Omental fat pad (tissue), 4 donors: ENCODE results near the gene SLC25A36. TPM values are rescaled to one million over a fixed set of nuclear protein-coding genes. Genes with fewer than 3 reads are reported as not detected.
"Not testable (repeated sequence)": the region's sequence is repeated elsewhere in the genome, so short reads cannot be mapped to it uniquely, and the experiment has no call there.

ENCODE experiments used
- ATAC-seq: fragments of 150-250 bp; one replicate; pipeline ENCODE4 v1.9.1; 2016; ENCODE audit warnings: mild to moderate bottlenecking, moderate library complexity; ENCODE audit not compliant: low FRiP score
- DNase-seq: peaks from one replicate; pipeline ENCODE4 v3.0.0-alpha.2; 2019; ENCODE audit warnings: low spot score
- total RNA-seq, 4 donors: library from RNA; depleted of rRNA; stranded (reverse); fragments of >200 nt; gene quantifications; one replicate each; pipeline ENCODE4 v1.1.0, GENCODE V29; 2016
- TF ChIP-seq, protein P1 (sequence below), 3 donors: fragments of 450-650 bp; IDR thresholded peaks; one replicate each; pipeline ENCODE4 v1.5.1; 2016 to 2017; ENCODE audit warnings: antibody characterized with exemption in 3 of 3, mild to moderate bottlenecking in 3 of 3, moderate library complexity in 2 of 3

Gene SLC25A36
- total RNA-seq, 4 donors from 2014 or later = 50.9 to 77.9 (median 55.4) TPM

DNA sequence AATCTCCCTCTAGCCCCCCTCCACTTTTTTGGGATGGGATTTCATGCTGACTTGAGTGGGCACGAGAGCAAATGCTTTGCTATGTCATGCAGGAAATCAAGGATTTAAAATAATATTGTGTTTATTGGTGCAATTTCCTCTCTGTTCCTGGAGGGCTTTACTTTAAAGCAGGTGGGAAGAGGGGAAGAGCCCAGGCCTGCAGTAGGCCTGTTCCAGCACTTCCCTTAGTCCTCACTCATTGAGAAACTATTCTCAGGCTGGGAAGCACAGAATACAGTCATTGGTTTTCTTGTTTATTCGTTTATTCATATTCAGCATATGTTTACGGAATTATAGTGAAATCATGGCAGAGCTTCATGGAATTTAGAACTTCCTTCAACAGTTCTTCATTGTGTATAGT, 67.9 kb downstream of the SLC25A36 start:
- no peak for ATAC-seq
- TF ChIP-seq, protein P1, sequence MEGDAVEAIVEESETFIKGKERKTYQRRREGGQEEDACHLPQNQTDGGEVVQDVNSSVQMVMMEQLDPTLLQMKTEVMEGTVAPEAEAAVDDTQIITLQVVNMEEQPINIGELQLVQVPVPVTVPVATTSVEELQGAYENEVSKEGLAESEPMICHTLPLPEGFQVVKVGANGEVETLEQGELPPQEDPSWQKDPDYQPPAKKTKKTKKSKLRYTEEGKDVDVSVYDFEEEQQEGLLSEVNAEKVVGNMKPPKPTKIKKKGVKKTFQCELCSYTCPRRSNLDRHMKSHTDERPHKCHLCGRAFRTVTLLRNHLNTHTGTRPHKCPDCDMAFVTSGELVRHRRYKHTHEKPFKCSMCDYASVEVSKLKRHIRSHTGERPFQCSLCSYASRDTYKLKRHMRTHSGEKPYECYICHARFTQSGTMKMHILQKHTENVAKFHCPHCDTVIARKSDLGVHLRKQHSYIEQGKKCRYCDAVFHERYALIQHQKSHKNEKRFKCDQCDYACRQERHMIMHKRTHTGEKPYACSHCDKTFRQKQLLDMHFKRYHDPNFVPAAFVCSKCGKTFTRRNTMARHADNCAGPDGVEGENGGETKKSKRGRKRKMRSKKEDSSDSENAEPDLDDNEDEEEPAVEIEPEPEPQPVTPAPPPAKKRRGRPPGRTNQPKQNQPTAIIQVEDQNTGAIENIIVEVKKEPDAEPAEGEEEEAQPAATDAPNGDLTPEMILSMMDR (IDR thresholded peaks at IDR 0.05) = no peak
- DNase-seq = no peak

DNA sequence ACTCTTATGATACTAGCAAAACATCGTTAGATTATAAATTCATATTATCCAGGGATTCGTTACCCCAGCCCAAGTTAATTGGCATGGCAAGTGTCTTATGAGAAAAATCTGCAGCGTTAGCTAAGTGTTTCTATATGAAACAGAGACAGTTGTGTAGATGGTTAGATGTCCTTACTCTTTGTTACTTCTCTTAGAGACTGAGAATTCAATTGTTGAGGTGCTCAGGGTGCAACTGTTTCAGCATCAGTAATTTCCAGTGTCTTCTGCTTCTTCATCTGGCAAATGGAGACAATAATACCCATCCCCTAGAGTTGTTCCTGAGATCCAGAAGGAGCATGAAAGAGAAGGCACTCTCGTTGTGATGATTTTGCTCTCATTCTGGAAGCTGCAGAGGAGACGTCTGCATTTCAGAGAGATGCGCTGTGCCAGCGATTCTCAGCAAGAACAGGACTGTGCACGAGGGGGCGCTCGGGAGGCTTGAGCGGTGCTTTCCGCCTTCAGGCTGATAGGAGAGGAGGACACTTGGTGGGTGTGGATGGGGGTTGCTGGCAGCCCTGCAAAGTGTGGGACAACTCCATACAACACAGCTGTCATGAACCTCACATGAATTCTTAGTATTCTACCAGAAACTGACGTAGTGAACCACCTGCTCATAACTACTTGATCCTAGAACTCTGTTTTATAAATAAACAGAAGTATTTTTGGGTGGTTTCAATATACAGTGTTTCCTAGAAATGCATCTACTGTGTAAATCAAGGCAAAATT, 69.8 kb downstream of the SLC25A36 start:
- DNase-seq (peak; percentile 60), ATAC-seq (peak; percentile 44)
- TF ChIP-seq, protein P1 (IDR thresholded peaks at IDR 0.05) = no peak

DNA sequence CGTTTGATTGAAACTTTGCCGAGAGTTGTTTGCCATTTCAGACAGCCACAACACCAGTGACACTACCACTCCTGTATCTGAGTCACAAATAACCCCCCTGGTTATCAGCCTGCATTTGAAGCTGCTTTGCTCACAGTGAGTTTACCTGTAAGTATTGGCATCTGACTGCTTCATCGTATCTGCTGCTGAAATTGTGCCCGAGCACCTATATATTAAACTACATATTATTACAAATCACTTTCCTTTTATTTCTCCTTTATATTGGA, 70.3 kb downstream of the SLC25A36 start:
- DNase-seq (no peak), ATAC-seq (no peak)
- TF ChIP-seq, protein P1 (IDR thresholded peaks at IDR 0.05) = no peak

DNA sequence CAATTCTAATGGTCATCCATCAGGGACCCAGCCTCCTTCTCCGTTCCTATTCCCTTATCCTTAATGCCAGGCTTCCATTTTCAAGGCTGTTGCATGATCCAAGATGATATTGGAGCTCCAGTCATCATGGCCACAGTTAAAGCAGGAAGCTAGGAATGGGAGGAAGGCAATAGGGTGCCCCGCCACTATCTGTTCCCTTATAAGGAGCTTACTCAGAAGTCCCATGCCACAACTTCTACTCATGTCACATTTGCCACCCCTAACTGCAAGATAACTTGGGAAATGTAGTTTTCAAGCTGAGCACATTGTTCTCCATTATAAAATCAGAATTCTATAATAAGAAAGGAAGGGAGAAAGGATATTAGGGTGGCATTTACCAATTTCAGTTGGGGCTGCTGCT, 70.9 kb downstream of the SLC25A36 start:
- ATAC-seq = no peak
- DNase-seq = no peak
- TF ChIP-seq, protein P1 (IDR thresholded peaks at IDR 0.05) = no peak

DNA sequence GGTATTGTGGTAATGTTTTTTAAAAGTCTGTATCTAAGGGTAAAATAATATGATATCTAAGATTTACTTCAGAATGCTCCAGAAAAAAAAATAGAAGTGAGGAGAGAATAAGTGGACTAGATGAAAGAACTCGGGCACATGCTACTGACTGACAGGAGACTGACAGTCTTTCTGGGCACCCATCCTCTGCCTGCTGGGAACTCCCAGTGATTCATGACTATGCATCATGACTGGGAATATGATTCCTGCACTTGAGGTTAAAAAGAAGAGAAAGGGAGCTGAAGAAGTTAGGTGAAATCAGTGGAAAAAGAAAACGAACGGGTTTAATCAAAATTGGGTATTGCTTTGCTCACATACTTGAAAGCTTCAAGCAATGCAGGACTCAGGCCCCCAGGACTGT, 73.8 kb downstream of the SLC25A36 start:
- no peak for DNase-seq
- ATAC-seq = no peak
- TF ChIP-seq, protein P1 (IDR thresholded peaks at IDR 0.05) = no peak

DNA sequence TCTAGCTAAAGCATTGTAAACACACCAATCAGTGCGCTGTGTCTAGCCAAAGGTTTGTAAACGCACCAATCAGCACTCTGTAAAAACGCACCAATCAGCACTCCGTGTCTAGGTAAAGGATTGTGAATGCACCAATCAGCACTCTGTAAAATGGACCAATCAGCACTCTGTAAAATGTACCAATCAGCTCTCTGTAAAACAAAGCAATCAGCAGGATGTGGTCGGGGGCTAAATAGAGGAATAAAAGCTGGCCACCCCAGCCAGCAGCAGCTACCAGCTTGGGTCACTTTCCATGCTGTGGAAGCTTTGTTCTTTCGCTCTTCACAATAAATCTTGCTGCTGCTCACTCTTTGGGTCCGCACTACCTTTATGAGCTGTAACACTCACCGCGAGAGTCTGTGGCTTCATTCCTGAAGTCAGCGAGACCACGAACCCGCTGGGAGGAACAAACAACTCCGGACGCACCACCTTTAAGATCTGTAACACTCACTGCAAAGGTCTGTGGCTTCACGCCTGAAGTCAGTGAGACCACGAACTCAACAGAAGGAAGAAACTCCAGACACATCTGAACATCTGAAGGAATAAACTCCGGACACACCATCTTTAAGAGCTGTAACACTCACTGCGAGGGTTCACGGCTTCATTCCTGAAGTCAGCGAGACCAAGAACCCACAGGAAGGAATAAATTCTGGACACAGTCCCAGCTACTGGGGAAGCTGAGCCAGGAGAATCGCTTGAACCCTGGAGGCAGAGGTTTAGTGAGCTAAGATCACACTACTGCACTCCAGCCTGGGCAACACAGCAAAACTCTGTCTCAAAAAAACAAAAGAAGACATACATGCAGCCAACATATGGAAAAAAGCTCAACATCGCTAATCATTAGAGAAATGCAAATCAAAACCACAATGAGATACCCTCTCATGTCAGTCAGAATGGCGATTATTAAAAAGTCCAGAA, 76.0 kb downstream of the SLC25A36 start:
- DNase-seq, ATAC-seq: not testable (repeated sequence)

DNA sequence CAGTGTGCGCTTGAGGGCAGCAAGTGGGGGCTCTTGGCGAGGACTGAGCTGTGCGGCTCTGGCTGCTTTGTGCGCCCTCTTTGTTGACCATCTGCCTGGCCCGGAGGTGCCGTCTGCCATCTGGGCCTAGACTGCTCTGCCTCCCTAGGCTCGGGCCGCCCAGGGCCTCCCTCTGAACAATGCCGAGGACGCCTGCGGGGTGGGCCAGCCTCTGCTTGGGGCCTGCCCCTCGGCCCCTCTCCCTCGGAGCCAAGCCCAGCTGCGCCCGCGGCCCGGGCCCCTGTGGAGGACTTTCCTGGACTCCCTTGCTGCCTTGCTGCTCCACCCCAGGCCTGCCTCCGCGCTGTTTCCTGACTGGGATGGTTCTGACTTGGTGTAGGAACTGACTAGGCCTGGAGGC, 77.6 kb downstream of the SLC25A36 start:
- DNase-seq (no peak), ATAC-seq (no peak)
- TF ChIP-seq, protein P1 (IDR thresholded peaks at IDR 0.05) = no peak
